Measurements from ENCODE around the gene ZNF444.

DNA sequence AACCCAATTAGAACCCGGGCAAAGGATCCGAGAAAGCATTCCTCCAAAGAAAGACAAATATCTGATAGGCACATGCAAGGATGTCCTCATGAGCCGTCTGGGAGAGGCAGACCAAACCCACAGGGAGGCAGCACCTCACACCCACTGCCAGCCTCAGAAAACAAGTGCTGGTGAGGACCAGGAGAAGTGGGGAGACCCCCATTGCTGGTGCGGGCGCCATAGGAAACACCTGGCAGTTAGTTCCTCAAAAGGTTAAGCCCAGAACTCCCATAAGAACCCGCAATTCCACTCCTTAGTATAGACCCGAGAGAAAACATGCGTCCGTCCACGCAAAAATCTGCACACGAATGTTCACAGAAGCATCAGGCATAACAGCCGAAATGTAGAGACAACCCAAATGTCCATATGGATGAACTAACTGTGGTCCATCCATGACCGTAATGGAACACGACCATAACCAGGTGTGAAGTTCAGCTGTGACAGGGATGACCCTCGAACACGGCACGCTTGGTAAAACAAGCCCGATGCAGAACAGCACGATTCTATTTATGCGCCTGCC, 27.9 kb upstream of the ZNF444 start:
- no peak for TF ChIP-seq POLR2AphosphoS5 (IDR thresholded peaks at IDR 0.05; ENCODE audit: low read depth, low read length)
- TF ChIP-seq POLR2A (IDR thresholded peaks at IDR 0.05; ENCODE audit: low read depth, low read length) = no peak
